Kidney epithelial cell (primary cell): Measurements from ENCODE around the gene F13A1. TPM values are rescaled to one million over a fixed set of nuclear protein-coding genes. Genes with fewer than 3 reads are reported as not detected.

Source experiments
- DNase-seq: peaks from one replicate; pipeline ENCODE4 v3.0.0-alpha.2; 2010; ENCODE audit warnings: low read depth
- H3K27me3 ChIP-seq: 2 replicates; pipeline ENCODE4 v1.6.0; 2011; ENCODE audit warnings: low read length; ENCODE audit not compliant: control insufficient read depth, insufficient read depth
- H3K36me3 ChIP-seq: 2 replicates; pipeline ENCODE4 v1.5.1; 2011; ENCODE audit warnings: low read length; ENCODE audit not compliant: control insufficient read depth, insufficient read depth
- H3K4me3 ChIP-seq: 2 replicates; pipeline ENCODE4 v1.5.1; 2011; ENCODE audit warnings: low read depth, mild to moderate bottlenecking, control low read depth, low read length
- total RNA-seq: library from RNA; depleted of rRNA; stranded (reverse); fragments of >200 nt; gene quantifications from 2 replicates; pipeline ENCODE4 v1.2.3, GENCODE V29; 2015
- TF ChIP-seq, protein P1 (sequence below): IDR thresholded peaks from 2 replicates; pipeline ENCODE4 v1.5.1; 2011; ENCODE audit warnings: mild to moderate bottlenecking, moderate library complexity, low read length, control low read depth, inconsistent platforms; ENCODE audit not compliant: insufficient read depth, poor library complexity, severe bottlenecking

The F13A1 gene
- total RNA-seq, 1 donor from 2014 or later = 2.1 TPM

DNA sequence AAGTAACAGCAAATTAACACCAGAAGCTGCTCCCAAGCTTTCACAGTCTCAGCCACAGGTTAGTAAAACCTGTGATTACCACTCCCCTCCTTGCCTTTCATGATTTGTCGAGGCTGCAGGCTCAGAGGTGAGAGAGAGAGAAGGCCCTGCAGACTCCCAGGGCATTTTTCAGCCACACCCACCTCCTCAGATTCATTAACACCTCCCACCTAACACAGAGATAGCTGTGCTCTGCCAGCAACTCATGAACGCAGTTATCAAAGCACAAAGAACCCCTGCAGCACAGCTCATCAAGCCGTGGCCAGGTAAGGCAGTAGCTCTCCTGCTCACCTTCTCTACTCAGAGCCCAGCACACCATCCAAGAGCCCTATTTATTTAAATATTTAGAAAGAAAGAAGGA is 27.1 kb downstream of the F13A1 start:
- TF ChIP-seq, protein P1, sequence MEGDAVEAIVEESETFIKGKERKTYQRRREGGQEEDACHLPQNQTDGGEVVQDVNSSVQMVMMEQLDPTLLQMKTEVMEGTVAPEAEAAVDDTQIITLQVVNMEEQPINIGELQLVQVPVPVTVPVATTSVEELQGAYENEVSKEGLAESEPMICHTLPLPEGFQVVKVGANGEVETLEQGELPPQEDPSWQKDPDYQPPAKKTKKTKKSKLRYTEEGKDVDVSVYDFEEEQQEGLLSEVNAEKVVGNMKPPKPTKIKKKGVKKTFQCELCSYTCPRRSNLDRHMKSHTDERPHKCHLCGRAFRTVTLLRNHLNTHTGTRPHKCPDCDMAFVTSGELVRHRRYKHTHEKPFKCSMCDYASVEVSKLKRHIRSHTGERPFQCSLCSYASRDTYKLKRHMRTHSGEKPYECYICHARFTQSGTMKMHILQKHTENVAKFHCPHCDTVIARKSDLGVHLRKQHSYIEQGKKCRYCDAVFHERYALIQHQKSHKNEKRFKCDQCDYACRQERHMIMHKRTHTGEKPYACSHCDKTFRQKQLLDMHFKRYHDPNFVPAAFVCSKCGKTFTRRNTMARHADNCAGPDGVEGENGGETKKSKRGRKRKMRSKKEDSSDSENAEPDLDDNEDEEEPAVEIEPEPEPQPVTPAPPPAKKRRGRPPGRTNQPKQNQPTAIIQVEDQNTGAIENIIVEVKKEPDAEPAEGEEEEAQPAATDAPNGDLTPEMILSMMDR = no peak
- Histone ChIP-seq H3K4me3 (no peak overlapping the region), H3K27me3 (no peaks in the 10 kb centered on the region), H3K36me3 (no peaks in the 10 kb centered on the region)
- DNase-seq = no peak

DNA sequence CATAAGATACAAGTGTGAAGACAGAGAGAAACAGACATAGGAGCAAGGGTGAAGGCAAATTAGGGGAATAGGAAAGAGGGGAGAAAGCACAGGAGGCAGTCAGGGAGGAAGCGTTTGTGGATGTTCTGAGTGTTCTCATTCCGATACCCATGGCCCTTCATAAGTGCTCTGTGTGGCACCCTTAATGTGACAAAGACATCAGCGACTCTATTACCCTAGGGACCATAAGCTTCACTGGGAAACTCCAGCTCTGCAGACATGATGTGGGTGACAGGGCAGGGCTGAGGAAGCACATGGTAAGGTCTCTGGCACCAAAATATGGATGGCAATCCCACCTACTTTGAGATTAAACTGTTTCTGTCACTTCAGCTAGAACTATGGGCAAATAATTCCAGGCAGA is 33.0 kb downstream of the F13A1 start:
- H3K4me3 ChIP-seq = no peak overlapping the region
- TF ChIP-seq, protein P1 = no peak
- no peak for DNase-seq
- no peaks in the 10 kb centered on the region for H3K27me3 ChIP-seq
- no peaks in the 10 kb centered on the region for H3K36me3 ChIP-seq

DNA sequence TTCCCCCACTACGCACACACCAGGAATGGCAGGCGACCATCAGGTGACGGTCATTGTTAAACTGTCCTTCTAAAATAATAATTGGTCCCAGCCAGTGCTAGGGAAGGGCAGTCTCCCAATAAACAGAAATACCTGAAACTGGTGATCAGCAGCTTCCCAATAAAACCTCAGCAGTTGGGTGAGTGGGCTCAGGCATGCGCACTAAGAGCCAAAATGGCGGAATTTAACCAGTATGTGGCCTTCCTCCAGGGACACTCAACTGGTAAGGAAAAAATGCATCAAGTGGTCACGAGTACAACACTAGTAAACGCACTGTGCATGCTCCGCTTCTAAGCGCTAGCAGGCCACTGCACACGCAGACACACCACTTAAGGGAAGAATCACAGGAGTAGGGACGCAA is 34.8 kb downstream of the F13A1 start:
- Histone ChIP-seq H3K4me3 (no peak overlapping the region), H3K36me3 (no peaks in the 10 kb centered on the region), H3K27me3 (no peaks in the 10 kb centered on the region)
- TF ChIP-seq, protein P1 = no peak
- DNase-seq = no peak

DNA sequence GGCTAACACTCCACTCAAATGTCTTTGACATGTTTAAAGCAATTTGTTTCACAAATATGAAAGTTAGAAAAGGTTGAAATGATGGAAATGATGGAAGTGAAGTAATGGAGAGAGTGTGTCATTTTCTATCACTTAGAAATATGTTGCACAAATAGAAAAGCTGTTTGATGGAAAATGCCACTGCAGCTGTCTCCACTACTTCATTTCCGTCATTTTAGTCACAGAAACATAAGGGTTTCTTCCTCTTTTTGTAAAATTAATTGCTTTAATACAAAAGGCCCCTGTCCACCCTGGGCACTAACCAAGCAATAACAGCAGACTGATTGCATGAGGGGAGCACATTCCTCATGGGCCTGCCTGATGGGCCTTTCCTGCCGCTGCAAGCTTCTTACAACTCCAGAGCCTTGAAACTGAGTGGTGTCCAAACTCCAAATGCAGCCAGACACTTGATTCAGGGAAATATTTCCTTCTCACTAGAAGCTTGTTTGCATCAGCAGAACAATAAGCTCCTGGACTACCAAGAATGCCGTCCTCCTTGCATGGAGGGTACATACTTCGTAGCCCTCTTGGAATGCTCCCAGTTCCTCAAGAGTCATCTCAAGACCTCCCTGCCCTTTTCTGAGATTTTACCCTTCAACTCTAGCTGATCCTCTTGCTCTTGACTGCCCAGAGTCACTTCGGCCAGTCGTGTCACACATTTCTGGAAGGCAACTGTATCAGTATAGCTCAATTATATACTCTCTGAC is 36.1 kb downstream of the F13A1 start:
- TF ChIP-seq, protein P1 = no peak
- Histone ChIP-seq H3K27me3 (no peaks in the 10 kb centered on the region), H3K4me3 (no peak overlapping the region), H3K36me3 (no peaks in the 10 kb centered on the region)
- DNase-seq = no peak

DNA sequence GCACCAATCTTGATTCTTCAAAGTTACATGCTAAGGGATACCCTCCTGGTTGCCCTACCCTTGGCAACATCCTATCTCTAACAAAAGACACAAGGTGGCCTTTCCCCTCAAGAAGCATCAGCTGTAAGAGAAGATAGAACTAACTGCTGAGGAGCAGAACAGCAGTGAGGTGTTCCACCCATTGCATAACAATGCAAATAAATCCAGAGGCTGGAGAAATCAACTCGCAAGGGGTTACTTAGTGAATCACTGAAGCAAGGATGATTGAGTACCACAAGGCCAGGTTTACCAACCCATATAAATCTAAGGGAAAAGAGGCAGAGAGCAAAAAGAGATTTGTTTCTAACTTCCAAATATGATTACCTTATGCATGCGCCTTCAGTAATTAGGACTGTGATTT is 36.7 kb downstream of the F13A1 start:
- H3K27me3 ChIP-seq = no peaks in the 10 kb centered on the region
- H3K4me3 ChIP-seq = no peak overlapping the region
- DNase-seq = no peak
- TF ChIP-seq, protein P1 = no peak
- no peaks in the 10 kb centered on the region for H3K36me3 ChIP-seq

DNA sequence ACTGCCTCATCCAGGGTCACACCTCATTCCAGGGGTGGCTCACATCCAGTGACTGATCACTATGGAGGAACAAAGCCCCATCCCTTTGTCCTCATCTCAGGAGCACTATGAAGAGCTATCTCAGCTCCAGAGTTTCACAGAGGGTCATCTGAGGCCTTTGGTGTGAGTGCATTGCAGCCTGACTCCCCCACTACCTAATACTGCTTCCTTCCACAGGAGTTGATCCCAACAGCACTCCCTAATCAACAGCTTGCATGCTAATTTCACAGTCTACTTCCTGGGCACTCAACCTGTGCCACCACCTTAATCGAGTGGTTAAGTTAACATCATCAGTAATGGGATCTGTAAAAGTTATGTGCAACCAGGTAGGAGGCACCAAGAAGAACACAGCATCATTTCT is 37.7 kb downstream of the F13A1 start:
- DNase-seq = no peak

More for the DNA sequence above, 37.7 kb downstream of the F13A1 start:
- Histone ChIP-seq H3K4me3 (no peak overlapping the region), H3K36me3 (no peaks in the 10 kb centered on the region), H3K27me3 (no peaks in the 10 kb centered on the region)
- TF ChIP-seq, protein P1 = no peak
